HUDEP-2 (cell line): Measurements from ENCODE around the gene MS4A18.
A peak's percentile ranks its signal among the peaks of the same experiment; 100 is the strongest.
"Not testable (repeated sequence)": the region's sequence is repeated elsewhere in the genome, so short reads cannot be mapped to it uniquely, and the experiment has no call there.

Experiments used
- DNase-seq, 76 experiments: peaks; one replicate each; lab custom pipeline; 2025; ENCODE audit not compliant: unreplicated experiment in 76 of 76; lab: John Stamatoyannopoulos, UW

MS4A18 gene

GRCh38 chr11:60724420-60724819, at the start of gene MS4A18:
MS4A18 (plus strand) TSS chr11:60724720.
- no peak for DNase-seq

- not testable (repeated sequence) for DNase-seq
Observed at GRCh38 chr11:60678231-60678630, 46.3 kb upstream of the MS4A18 start.

- DNase-seq = no peak
Observed at GRCh38 chr11:60679879-60680278, 44.6 kb upstream of the MS4A18 start.

- DNase-seq = no peak
Observed at GRCh38 chr11:60680455-60681119, 43.9 kb upstream of the MS4A18 start.

DNA sequence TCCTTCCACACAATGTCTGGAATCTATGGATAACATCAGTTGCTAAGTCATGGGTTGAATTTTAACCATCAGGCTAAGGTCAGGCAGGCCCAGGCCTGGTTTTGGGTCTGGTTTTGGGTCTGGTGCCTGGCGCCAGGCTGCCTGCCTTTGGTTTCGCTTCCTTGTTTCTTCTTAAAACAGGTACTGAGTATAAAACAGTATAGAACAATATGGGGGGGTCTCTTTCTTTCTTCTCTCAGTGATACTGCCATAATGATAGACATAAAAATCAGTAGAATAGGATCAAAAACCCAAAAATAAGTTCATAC, 40.0 kb upstream of the MS4A18 start:
- not testable (repeated sequence) for DNase-seq

DNA sequence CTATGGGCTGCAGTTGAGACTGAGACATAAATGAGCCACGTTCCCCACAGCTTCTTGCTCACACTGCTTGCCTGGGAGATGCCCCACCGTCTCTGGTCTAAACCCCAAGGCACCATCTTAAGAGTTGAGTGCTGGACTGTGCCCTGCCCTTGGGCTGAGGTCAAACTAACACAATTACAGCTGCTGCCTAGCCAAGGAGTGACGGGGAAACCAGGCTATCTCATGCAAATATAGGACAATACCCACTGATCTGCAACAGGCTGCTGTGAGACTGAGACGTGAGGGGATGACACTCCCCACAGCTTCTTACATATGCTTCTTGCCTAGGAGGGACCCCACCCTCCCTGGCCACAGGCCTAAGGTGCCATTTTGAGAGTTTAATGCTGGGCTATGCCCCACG, 32.9 kb upstream of the MS4A18 start:
- no peak for DNase-seq

DNA sequence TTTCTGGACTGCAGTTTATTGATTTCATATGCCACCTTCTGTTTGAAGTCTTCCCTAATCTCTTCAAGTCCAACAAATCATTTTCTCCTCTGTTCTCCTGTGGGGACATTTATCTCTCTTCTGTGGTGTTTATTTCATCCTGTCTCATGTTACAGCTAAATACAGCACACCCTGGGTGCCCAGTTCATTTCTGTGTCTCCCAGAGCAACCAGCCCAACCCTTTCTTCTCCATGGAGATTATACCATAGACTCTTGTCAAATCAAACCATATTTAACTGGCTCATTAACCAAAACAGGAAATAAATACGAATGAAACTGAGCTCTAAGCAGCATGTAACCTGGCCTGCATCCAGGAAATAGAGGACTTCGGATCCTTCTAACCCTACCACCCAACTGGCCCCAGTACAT, 25.2 kb upstream of the MS4A18 start, which contains the start of gene MS4A8:
TSS of gene MS4A8 (plus strand) at position 329 of the 408 bp plus-strand sequence. CDS start 1,249 bp downstream, outside the sequence.
- DNase-seq = no peak

- no peak for DNase-seq
Observed at GRCh38 chr11:60699936-60700335, 24.6 kb upstream of the MS4A18 start.

GRCh38 chr11:60700689-60701468, 23.6 kb upstream of the MS4A18 start:
- DNase-seq = peak in 8 of 76 experiments; percentile 0 to 29 (median 11)

DNA sequence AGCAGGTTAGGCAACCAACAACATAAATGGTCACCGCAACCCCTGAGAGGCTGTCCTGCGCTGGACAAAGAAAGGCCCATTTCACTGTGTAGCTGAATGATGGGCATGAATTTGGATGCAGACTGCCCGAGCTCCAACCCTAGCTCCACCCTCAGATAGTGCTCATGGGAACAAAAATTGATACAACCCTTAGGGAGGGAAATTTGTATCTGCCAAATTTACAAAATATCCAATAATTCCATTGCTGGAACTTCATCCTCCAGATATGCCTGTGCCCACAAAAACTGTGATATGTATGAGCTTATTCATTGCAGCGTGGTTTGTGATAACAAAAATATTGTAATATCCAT, 23.1 kb upstream of the MS4A18 start:
- no peak for DNase-seq

DNA sequence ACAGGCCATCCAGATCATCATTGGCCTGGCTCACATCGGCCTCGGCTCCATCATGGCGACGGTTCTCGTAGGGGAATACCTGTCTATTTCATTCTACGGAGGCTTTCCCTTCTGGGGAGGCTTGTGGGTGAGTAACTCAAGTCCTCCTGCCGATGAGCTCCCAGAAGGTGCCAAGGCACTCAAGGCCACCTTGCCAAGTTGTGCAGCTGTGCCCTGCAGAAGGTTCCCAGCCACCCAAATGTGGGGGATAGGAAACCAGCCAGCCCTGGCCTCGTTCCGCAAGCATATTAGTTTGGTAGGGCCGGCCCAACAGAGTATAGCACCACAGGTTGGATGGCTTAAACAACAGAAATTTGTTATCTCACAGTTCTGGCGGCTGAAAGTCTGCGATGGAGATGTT, 21.1 kb upstream of the MS4A18 start:
- DNase-seq = no peak

- DNase-seq = no peak
Observed at GRCh38 chr11:60705895-60706294, 18.6 kb upstream of the MS4A18 start.

DNA sequence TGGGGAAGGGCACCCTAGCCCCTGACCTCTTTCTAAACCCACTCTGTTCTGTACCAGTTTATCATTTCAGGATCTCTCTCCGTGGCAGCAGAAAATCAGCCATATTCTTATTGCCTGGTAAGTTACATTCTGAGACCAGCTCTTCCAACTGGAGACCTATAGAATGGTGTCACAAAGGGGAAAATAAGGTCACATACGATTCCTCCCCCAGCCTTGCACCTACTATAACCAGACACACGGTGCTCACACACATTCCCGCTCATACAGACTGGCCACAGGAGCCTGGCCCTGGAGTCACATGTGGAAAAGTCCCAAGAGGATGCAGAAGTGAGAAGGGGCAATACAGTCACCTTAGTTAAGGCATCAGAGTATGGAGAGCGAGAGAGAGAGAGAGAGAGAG, 17.6 kb upstream of the MS4A18 start:
- DNase-seq = no peak

DNA sequence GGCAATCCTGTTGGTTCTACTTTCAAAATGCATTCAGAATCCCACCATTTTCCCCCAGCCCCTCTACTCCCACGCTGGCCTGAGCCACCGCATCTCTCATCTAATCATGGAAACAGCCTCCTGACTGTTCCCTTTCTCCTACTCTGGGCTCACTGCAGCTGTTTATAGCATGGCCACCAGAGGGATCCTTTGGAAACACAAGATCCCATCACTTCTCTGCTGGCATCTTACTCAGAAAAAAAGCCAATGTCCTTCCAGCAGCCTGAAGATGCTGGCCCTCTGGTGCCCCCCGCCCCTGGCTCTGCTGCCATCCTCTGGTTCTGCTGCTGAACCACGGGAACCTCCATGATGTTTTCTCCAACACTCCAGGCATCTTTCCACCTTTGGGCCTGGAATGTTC, 14.0 kb upstream of the MS4A18 start:
- no peak for DNase-seq

- DNase-seq = no peak
Observed at GRCh38 chr11:60711276-60711675, 13.2 kb upstream of the MS4A18 start.

GRCh38 chr11:60713423-60713822, 11.1 kb upstream of the MS4A18 start:
- not testable (repeated sequence) for DNase-seq

DNA sequence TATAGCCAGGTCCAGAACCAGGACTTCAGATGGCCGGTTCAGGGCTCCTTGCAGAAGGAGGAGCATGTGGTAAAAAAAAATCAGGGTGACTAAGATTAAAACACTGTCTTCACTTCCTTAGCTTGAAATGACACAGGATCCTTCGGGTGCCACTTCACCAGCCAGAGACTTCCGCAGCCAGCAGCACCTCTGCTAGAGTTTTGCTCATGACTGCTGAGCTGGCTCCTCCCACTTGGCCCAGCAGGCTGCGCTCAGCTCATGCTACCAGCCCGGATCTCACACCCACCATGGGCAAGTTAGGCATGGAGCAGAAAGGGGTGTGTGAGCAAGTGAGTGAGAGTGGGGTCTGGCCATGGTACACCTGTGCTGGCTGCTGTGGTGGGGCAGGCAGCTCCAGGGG, 6.6 kb upstream of the MS4A18 start:
- DNase-seq = no peak

- no peak for DNase-seq
Observed at GRCh38 chr11:60718524-60719316, 5.8 kb upstream of the MS4A18 start.

DNA sequence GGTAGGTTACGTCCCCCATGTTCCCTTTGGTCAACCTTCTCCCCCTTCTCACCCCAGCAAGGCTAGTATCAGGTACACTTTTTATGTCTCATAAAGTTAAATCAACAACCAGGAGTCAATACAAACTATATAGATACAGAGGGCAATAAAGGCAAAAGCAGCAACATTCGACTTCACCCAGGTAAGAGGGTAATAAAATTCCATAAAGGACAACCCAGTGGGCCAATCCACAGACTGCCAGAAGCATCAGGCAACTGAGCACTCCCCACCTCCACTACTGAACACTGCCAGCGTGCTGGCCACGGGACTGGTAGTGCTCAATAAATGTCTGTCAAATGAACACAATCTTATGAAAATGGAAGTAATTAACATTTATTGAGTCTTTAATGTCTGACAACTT, 5.1 kb upstream of the MS4A18 start:
- DNase-seq = no peak

DNA sequence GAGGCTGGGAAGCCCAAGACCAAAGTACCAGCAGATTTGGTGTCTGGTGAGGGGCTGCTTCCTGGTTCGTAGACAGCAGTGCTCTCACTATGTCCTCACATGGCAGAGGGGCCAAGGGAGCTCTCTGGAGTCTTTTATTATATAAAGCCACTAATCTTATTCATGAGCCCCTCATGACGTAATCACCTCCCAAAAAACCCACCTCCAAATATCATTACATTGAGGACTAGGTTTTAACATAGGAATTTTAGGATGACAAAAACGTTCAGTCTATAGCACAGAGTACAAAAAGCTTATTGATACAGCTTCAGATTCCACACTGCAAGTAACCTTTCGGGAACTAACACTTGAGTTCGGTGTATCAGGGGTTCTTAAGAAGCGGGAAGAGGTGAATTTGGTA, 4.1 kb upstream of the MS4A18 start:
- DNase-seq = no peak

GRCh38 chr11:60725592-60725991, 1.1 kb downstream of the MS4A18 start:
- DNase-seq = no peak

- DNase-seq = no peak
Observed at GRCh38 chr11:60731586-60731985, 7.1 kb downstream of the MS4A18 start.
